Fibroblast of mammary gland (primary cell): Measurements from ENCODE around the gene MIDN.

ENCODE experiments used
- DNase-seq: peaks from one replicate; pipeline ENCODE4 v3.0.0-alpha.2; 2010; ENCODE audit warnings: low read depth
- H3K4me3 ChIP-seq: 2 replicates; pipeline ENCODE4 v1.5.1; 2011; ENCODE audit warnings: low read depth, mild to moderate bottlenecking, low read length, moderate library complexity; ENCODE audit not compliant: control insufficient read depth
- CTCF ChIP-seq: conservative IDR thresholded peaks from 2 replicates; pipeline ENCODE4 v1.5.1; 2011; ENCODE audit warnings: low read depth, low read length, inconsistent platforms; ENCODE audit not compliant: control insufficient read depth, insufficient read depth

Gene MIDN

DNA sequence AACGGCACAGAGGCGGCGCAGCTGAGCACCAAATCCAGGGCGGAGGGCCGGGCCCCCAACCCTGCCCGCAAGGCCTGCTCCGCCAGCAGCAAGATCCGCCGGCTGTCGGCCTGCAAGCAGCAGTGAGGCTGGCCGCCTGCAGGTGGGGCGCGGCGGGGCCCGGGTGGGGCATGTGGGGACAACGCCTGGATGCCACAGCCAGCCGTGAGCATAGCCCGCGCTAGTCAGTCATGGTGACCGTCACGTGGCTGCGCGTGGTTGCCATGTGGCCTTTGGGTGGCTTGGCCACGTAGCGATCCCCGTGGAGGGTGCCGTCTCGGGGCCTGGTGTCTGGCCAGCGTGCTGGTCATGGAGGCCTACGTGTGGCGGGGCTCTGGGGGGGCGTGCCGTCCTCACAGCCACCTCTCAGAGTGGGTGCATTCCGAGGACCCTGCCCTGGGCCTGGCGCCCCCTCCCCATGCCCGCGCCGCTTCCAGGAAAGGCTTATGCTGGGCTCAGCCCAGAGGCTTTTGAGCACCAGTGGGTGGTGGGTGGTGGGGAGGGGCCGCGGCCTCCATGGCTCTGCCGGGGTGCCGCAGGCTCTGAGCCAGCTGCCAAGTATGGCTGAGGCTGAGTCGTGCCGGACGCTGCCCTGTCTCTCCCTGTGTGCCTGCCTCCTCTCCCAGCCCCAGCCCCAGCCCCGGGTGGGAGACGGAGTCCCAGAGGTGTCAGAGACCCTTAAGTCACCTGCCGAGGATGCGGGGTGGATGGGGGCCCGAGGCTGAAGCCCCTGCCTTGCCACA lies 21.7 kb upstream of the MIDN start:
- no peak overlapping the region for H3K4me3 ChIP-seq
- no peak for TF ChIP-seq CTCF
- no peak for DNase-seq

DNA sequence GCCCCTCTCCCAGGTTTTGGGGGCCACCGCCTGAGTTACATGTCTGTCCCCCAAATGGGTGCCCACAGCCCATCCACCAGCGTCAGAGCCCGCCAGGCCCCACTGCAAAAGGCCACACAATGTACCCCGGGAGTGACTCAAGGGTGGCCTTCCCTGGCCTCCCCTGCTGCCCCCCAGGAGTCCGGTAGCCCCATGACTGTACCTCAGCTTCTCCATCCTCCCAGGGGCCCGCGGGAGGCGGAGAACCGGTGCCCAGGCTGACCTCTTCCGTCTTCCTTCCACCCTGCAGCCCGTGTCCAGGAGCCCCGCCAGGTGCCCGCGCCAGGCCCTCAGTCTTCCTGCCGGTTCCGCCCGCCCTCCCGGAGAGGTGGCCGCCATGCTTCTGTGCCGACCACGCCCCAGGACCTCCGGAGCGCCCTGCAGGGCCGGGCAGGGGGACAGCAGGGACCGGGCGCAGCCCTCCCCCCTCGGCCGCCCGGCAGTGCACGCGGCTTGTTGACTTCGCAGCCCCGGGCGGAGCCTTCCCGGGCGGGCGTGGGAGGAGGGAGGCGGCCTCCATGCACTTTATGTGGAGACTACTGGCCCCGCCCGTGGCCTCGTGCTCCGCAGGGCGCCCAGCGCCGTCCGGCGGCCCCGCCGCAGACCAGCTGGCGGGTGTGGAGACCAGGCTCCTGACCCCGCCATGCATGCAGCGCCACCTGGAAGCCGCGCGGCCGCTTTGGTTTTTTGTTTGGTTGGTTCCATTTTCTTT lies 20.9 kb upstream of the MIDN start:
- no peak for TF ChIP-seq CTCF
- H3K4me3 ChIP-seq = no peak overlapping the region
- peak; percentile 38 for DNase-seq

GRCh38 chr19:1228161-1228957 lies 20.0 kb upstream of the MIDN start:
- DNase-seq = no peak
- no peak overlapping the region for H3K4me3 ChIP-seq
- no peak for TF ChIP-seq CTCF

DNA sequence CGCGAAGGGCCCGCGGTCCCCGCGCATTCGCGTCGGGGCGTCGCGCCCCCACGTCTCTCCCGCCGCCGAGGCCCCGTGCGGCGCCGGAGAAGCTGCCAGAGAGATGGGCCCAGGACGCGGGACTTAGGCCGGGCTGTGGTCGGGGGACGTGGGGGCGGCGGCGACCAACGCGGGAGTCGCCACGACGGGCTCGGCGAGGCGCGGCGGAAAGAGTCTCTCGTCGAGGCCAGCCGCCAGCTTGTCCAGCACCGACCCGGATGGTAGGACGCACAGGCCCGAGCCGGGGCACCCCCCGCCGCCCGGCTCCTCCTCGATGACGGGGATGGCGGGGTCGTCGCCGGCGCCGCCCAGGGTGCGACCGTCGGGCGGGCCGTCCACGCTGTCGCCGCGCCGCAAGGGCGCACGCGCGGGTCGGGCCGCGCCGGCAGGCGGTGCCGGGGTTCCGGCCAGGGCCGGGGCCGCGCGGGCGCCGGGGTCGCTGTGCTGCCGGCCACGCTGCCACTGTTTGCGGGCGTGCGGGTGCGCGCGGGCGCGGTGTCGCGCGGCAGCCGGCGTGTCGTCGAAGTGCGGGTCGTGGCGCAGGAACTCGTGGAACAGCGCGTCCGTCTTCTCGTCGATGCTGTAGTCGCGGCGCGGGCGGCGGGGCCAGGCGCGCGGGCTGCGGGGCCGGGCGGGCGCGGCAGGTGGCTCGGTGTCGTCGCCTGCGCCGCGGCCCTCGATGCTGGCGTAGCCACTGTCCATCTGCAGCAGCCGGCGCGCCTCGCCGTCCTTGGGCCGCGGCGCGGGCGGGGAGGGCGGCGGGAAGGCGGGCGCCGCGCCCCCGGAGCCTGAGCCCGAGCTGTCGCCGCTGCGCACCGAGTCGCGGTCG lies 19.1 kb upstream of the MIDN start:
- TF ChIP-seq CTCF = no peak
- no peak for DNase-seq
- H3K4me3 ChIP-seq = no peak overlapping the region

DNA sequence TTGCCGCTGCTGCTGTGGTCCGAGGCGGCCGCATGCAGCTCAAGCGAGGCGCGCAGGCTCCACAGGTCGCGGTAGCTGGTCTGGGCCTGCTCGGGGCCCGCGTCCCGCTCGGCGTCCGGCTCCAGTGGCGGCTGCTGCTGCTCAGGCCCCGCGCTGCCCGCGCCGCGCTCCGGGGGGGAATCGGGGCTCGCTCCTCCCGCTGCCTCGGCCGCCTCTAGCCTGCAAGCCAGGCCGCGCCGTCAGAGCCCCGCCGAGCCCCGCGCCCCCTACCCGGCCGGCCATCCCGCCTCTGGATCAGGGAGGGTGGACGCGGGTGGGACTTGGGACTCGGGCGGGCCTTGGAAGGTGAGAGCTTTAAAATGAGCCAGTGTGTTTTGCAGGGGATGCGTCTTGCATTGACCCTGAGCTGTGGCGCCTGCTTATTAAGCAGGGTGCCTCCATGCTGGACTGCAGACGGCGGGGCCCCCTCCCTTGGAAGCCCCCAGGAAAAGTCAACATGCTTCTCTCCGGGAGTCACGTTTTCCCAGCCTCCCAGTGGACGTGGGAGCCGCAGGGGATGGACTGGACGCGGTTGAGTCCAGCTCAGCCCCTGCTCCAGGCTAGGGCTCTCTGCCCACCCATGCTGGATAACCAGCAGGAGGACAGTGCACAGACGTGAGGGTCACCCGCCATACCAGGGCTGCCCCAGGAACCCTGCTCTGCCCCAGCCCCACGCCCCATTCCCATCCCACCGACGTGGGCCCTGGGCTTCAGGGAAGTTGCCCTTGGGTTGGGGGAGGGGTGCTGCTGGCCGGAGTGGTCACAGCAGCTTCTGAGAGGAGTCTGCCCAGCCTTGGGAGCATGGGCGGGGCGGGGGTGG lies 18.2 kb upstream of the MIDN start:
- DNase-seq = no peak
- no peak overlapping the region for H3K4me3 ChIP-seq
- TF ChIP-seq CTCF = no peak
